Ascending aorta (tissue), 2 donors: ENCODE results near the gene ALDH5A1. TPM values are rescaled to one million over a fixed set of nuclear protein-coding genes. Genes with fewer than 3 reads are reported as not detected.

Source experiments
- DNase-seq, 2 donors: peaks; one replicate each; pipeline ENCODE4 v3.0.0-alpha.2; 2019; ENCODE audit warnings: low spot score in 2 of 2
- H3K27ac ChIP-seq, 2 donors: fragments of 200-600 bp; sonication (generic); one replicate each; pipeline ENCODE4 v1.5.1; 2016 to 2017; ENCODE audit warnings: mild to moderate bottlenecking in 1 of 2
- H3K27me3 ChIP-seq: fragments of 200-600 bp; sonication (generic); one replicate; pipeline ENCODE4 v1.5.1; 2017
- H3K36me3 ChIP-seq, 2 donors: fragments of 200-600 bp; sonication (generic); one replicate each; pipeline ENCODE4 v1.5.1; 2016
- H3K4me1 ChIP-seq, 2 donors: fragments of 200-600 bp; sonication (generic); one replicate each; pipeline ENCODE4 v1.5.1; 2016 to 2017; ENCODE audit warnings: mild to moderate bottlenecking in 1 of 2
- H3K4me3 ChIP-seq, 2 donors: fragments of 200-600 bp; sonication (generic); one replicate each; pipeline ENCODE4 v1.5.1; 2016 to 2017; ENCODE audit warnings: mild to moderate bottlenecking in 1 of 2
- H3K9me3 ChIP-seq, 2 donors: fragments of 200-600 bp; sonication (generic); one replicate each; pipeline ENCODE4 v1.5.1; 2016
- CTCF ChIP-seq, 3 experiments: fragments of 200-600 bp in 2 of 3; fragments of 450-650 bp in 1 of 3; sonication (generic) in 2 of 3; IDR thresholded peaks; one replicate each; pipeline ENCODE4 v1.5.1; 2016 to 2019; ENCODE audit warnings: antibody characterized with exemption in 3 of 3, mild to moderate bottlenecking in 1 of 3, moderate library complexity in 1 of 3
- intact Hi-C: fragments of 100-400 bp; cut with DNase I; formaldehyde crosslinking; loops from one replicate; pipeline ENCODE4 v1.15.1; 2023
- total RNA-seq: library from RNA; depleted of rRNA; stranded (reverse); fragments of >200 nt; gene quantifications from one replicate; pipeline ENCODE4 v1.1.0, GENCODE V29; 2016

Gene ALDH5A1
- total RNA-seq, 1 donor from 2014 or later, result 0.21 TPM

- peaks cover 0 to 2% of the 10 kb centered on the region in 2 donors for H3K36me3 ChIP-seq
- H3K9me3 ChIP-seq, result no peaks in the 10 kb centered on the region
- no peak overlapping the region for H3K27ac ChIP-seq
- intact Hi-C loops, result no loop called here
- H3K27me3 ChIP-seq, result no peaks in the 10 kb centered on the region
- H3K4me3 ChIP-seq, result no peak overlapping the region
- peaks cover 0 to 9% of the 10 kb centered on the region in 2 donors for H3K4me1 ChIP-seq
- no peak for DNase-seq
- TF ChIP-seq CTCF (IDR thresholded peaks at IDR 0.05), result no peak
Observed at GRCh38 chr6:24492475-24492874, 2.3 kb upstream of the ALDH5A1 start.

GRCh38 chr6:24493945-24494820 is 586 bp upstream of the ALDH5A1 start:
- peaks cover 0 to 9% of the 10 kb centered on the region in 2 donors for H3K4me1 ChIP-seq
- peaks cover 0 to 2% of the 10 kb centered on the region in 2 donors for H3K36me3 ChIP-seq
- H3K9me3 ChIP-seq, result no peaks in the 10 kb centered on the region
- peak overlapping the region; percentile 84 to 89 for H3K27ac ChIP-seq
- intact Hi-C loops, result no loop called here
- peak overlapping the region; percentile 74 to 82 for H3K4me3 ChIP-seq
- no peaks in the 10 kb centered on the region for H3K27me3 ChIP-seq
- DNase-seq, result no peak
- TF ChIP-seq CTCF (IDR thresholded peaks at IDR 0.05), result no peak

- DNase-seq, result no peak
- intact Hi-C loops, result loop anchor here (5.0 kb wide), 1 partner anchor 65 kb away; no protein-coding TSS in a partner anchor
- H3K27me3 ChIP-seq, result no peaks in the 10 kb centered on the region
- no peak overlapping the region for H3K27ac ChIP-seq
- H3K36me3 ChIP-seq, result peaks cover 0 to 2% of the 10 kb centered on the region in 2 donors
- peaks cover 0 to 9% of the 10 kb centered on the region in 2 donors for H3K4me1 ChIP-seq
- no peaks in the 10 kb centered on the region for H3K9me3 ChIP-seq
- H3K4me3 ChIP-seq, result no peak overlapping the region
- no peak for TF ChIP-seq CTCF (IDR thresholded peaks at IDR 0.05)
Observed at GRCh38 chr6:24497254-24497970, 2.6 kb downstream of the ALDH5A1 start.

- intact Hi-C loops, result no loop called here
Observed at GRCh38 chr6:24500683-24501082, 5.9 kb downstream of the ALDH5A1 start.

GRCh38 chr6:24501374-24501773 is 6.6 kb downstream of the ALDH5A1 start:
- no peaks in the 10 kb centered on the region for H3K27me3 ChIP-seq
- intact Hi-C loops, result no loop called here
- DNase-seq, result no peak
- no peaks in the 10 kb centered on the region for H3K4me1 ChIP-seq
- no peak overlapping the region for H3K4me3 ChIP-seq
- H3K27ac ChIP-seq, result no peak overlapping the region
- no peaks in the 10 kb centered on the region for H3K9me3 ChIP-seq
- TF ChIP-seq CTCF (IDR thresholded peaks at IDR 0.05), result no peak
- peaks cover 16 to 28% of the 10 kb centered on the region in 2 donors for H3K36me3 ChIP-seq

More at GRCh38 chr6:24500683-24501082, 5.9 kb downstream of the ALDH5A1 start:
- H3K4me3 ChIP-seq, result no peak overlapping the region
- no peak for DNase-seq
- no peak overlapping the region for H3K27ac ChIP-seq
- no peaks in the 10 kb centered on the region for H3K27me3 ChIP-seq
- TF ChIP-seq CTCF (IDR thresholded peaks at IDR 0.05), result no peak
- H3K4me1 ChIP-seq, result peaks cover 0 to 5% of the 10 kb centered on the region in 2 donors
- peaks cover 15 to 23% of the 10 kb centered on the region in 2 donors for H3K36me3 ChIP-seq
- no peaks in the 10 kb centered on the region for H3K9me3 ChIP-seq
